Measurements from ENCODE around the gene NFATC2IP. TPM values are rescaled to one million over a fixed set of nuclear protein-coding genes. Genes with fewer than 3 reads are reported as not detected.
"Not testable (repeated sequence)": the region's sequence is repeated elsewhere in the genome, so short reads cannot be mapped to it uniquely, and the experiment has no call there.

Gene NFATC2IP
- total RNA-seq, 1 donor from 2014 or later = 16.4 TPM

- DNase-seq (ENCODE audit: missing footprints) (no peak), ATAC-seq (no peak)
- intact Hi-C loops (cut with DNase I) = no loop called here
These were observed 740 bp downstream of the NFATC2IP start for GRCh38 chr16:28951410-28951943.

- ATAC-seq (no peak), DNase-seq (ENCODE audit: missing footprints) (no peak)
- intact Hi-C loops (cut with DNase I) = no loop called here
These were observed 7.5 kb downstream of the NFATC2IP start for GRCh38 chr16:28958216-28958615.

DNA sequence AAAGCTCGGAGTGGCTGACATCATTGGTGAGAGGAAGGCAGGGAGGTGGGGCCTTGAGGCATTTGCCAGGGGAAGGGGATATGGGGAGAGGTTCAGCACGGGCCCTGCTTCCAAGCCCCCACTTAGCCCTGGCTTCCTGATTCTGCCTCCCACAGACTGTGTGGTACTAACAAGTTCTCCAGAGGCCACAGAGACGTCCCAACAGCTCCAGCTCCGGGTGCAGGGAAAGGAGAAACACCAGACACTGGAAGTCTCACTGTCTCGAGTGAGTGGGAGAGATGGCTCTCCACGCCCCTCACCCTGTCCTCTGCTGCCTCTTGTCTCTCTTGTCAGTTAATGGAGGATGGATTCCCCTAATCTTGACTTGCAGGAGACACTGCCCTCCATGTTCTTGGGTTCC lies 8.1 kb downstream of the NFATC2IP start:
- ATAC-seq = no peak
- no peak for DNase-seq (ENCODE audit: missing footprints)
- intact Hi-C loops (cut with DNase I) = no loop called here

GRCh38 chr16:28964072-28964471 lies 13.3 kb downstream of the NFATC2IP start:
- DNase-seq (ENCODE audit: missing footprints) = peak; percentile 26
- intact Hi-C loops (cut with DNase I) = no loop called here
- no peak for ATAC-seq

DNA sequence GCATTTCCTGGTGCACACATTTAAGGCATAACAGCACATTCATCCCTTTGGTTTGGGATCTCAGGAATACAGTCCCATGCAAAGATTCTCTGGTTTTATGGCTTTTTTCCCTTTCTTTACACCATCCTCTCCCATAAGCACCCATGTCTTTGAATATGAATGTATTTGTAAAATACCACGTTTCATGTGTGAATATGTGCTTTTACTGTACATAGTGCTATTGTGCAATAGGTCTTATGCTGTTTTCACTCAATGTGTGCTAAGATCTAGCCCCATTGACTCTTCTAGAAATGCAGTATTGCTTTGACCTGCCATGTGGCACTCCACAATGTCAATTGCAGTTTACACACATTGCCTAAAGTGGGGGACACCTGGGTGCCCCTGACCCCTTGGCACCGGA lies 13.8 kb downstream of the NFATC2IP start:
- DNase-seq (ENCODE audit: missing footprints) (no peak), ATAC-seq (no peak)
- intact Hi-C loops (cut with DNase I) = no loop called here

- ATAC-seq = no peak
- intact Hi-C loops (cut with DNase I) = no loop called here
- DNase-seq (ENCODE audit: missing footprints) = no peak
These were observed 16.4 kb downstream of the NFATC2IP start for GRCh38 chr16:28967156-28967555.

DNA sequence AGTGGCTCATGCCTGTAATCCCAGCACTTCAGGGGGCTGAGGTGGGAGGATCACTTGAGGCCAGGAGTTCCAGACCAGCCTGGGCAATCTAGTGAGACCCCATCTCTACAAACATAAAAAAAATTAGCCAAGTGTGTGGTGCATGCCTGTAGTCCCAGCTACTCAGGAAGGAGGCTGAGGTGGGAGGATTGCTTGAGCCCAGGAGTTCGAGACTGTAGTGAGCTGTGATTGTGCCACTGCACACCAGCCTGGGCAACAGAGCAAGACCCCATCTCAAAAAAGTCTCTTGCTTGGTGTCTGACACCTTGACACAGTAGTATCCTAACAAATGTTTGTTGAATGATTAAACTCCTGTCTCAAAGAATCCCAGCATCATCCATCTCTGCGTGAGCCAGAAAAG lies 19.0 kb downstream of the NFATC2IP start:
- ATAC-seq; intact Hi-C loops (cut with DNase I); DNase-seq (ENCODE audit: missing footprints): not testable (repeated sequence)

GRCh38 chr16:28974007-28974436 lies 23.3 kb downstream of the NFATC2IP start:
- intact Hi-C loops (cut with DNase I) = no loop called here
- ATAC-seq = peak; percentile 51
- DNase-seq (ENCODE audit: missing footprints) = no peak

DNA sequence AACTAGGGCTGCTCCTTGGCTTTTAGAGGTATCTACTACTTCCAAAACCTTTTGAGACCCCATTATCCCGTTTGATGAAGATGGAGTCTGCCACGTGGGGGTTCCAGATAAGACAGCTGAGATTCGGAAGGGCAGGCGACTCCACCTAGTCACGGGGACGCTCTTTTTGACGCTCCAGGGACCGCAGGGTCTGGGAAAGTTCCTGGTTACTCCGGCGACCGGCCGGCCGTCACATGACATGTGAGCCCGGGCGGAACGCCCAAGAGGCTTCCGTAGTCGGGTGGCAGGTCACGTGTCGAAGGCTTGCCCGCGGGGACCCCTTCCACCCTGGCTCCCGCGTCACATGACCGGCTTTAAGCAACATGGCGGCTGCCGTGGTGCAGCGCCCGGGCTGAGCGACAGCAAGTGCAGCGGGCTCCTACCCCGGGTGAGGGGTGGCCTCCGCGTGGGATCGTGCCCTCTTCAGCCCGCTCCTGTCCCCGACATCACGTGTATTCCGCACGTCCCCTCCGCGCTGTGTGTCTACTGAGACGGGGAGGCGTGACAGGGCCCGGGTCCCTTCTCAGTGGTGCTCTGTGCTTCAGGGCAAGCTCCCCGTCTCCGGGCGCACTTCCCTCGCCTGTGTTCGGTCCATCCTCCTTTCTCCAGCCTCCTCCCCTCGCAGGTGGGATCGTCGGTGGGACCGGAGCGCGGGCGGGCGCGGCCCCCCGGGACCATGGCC lies 23.9 kb downstream of the NFATC2IP start, which contains the start of gene SPNS1:
Gene SPNS1 (plus strand): TSS at position 342 of the 721 bp plus-strand sequence. CDS start 374 bp downstream, at position 716.
- intact Hi-C loops (cut with DNase I) = no loop called here
- peak; percentile 96 for ATAC-seq
- peak; percentile 98 for DNase-seq (ENCODE audit: missing footprints)

GRCh38 chr16:28975158-28975599 lies 24.4 kb downstream of the NFATC2IP start:
- ATAC-seq (peak; percentile 14), DNase-seq (ENCODE audit: missing footprints) (no peak)
- intact Hi-C loops (cut with DNase I) = no loop called here

DNA sequence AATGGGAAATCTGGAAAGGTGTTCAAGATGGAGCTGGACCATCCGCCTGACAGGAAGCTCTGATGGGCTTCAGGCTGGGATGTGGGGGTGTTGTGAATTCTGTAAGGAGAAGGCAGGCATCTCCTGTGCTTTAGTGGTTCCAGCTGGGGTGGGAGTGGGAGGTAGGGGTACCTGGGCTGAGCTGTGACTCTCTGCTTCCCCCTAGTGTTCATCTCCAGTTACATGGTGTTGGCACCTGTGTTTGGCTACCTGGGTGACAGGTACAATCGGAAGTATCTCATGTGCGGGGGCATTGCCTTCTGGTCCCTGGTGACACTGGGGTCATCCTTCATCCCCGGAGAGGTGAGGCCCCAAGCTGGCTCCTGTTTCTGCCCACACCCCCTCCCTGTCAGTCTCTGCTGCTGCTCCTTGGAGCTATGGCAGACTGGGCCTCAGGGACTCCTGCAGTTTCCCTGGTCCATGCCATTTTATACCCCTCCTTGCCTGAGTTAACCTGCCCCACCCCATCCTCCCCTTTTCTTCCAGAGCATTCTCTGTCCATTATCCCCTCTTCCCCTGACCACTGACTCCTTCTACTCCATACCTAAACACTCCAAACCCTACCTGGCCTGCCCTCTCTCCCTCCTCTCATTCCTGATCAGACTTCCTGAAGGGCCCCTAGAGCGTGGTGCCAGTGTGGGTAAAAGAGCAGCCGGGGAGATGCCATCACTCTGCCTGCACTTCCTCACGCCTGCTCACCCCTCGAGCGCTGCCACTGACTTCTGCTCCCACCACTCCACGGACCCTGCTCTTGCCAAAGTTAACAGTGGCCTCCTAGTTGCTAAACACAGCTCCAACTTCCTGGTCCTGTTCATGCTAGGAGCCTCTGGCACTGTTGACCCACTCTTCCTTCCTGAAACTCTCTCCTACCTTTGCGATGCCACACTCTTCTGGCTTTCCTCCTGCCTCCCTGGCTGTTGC lies 27.2 kb downstream of the NFATC2IP start:
- intact Hi-C loops (cut with DNase I) = no loop called here
- no peak for ATAC-seq
- no peak for DNase-seq (ENCODE audit: missing footprints)

- DNase-seq (ENCODE audit: missing footprints); ATAC-seq; intact Hi-C loops (cut with DNase I): not testable (repeated sequence)
These were observed 29.6 kb downstream of the NFATC2IP start for GRCh38 chr16:28980330-28980729.

- ATAC-seq (no peak), DNase-seq (ENCODE audit: missing footprints) (no peak)
- intact Hi-C loops (cut with DNase I) = no loop called here
These were observed 30.2 kb downstream of the NFATC2IP start for GRCh38 chr16:28980929-28981328.

GRCh38 chr16:28981517-28981916 lies 30.8 kb downstream of the NFATC2IP start:
- ATAC-seq (no peak), DNase-seq (ENCODE audit: missing footprints) (no peak)
- intact Hi-C loops (cut with DNase I) = no loop called here

DNA sequence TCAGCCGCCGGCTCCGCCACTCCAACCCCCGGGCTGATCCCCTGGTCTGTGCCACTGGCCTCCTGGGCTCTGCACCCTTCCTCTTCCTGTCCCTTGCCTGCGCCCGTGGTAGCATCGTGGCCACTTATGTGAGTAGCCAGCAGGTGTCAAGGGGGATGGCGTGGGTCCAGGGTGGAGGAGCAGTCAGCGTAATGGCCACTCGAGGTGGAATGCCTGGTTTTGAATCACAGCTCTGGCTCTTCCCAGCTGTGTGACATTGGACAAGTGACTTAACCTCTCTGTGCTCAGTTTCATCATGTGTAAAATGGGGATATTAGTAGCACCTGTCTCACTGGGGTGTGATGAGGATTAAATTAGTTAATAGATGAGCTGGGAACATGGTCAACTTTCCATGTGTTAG lies 31.7 kb downstream of the NFATC2IP start:
- DNase-seq (ENCODE audit: missing footprints) (no peak), ATAC-seq (no peak)
- intact Hi-C loops (cut with DNase I) = no loop called here

DNA sequence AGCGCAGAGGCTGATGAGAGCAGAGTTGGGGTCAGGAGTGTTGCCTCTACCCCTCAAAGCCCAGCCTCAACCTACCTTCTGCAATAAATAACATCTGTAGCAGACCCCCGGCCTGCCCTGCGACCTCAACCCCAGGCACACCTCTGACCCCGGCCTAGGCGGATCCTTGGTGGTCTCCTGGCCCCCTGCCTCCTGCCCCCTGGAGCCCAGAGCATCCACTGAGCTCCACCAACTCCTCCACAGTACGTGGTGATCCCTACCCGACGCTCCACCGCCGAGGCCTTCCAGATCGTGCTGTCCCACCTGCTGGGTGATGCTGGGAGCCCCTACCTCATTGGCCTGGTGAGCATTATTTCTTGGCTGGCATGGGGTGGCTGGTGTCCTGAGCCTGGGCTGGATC lies 32.2 kb downstream of the NFATC2IP start:
- DNase-seq (ENCODE audit: missing footprints) (no peak), ATAC-seq (no peak)
- intact Hi-C loops (cut with DNase I) = no loop called here

DNA sequence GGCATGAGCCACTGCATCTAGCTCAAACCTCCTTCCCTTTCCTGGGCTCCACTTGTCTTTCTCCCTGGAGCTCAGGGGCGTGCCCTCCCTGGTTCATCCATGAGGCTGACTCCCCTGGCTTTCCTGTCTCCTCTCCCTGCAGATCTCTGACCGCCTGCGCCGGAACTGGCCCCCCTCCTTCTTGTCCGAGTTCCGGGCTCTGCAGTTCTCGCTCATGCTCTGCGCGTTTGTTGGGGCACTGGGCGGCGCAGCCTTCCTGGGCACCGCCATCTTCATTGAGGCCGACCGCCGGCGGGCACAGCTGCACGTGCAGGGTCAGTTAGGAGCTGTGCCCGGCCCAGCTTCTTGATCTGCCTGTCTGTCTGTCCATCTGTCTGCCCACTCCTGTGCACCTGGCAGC lies 32.9 kb downstream of the NFATC2IP start:
- intact Hi-C loops (cut with DNase I) = no loop called here
- DNase-seq (ENCODE audit: missing footprints) (no peak), ATAC-seq (no peak)

GRCh38 chr16:28984091-28984490 lies 33.4 kb downstream of the NFATC2IP start:
- intact Hi-C loops (cut with DNase I) = no loop called here
- no peak for ATAC-seq
- DNase-seq (ENCODE audit: missing footprints) = no peak

- DNase-seq (ENCODE audit: missing footprints) (no peak), ATAC-seq (peak; percentile 36)
- intact Hi-C loops (cut with DNase I) = no loop called here
These were observed 33.9 kb downstream of the NFATC2IP start, which contains the start of gene LAT for GRCh38 chr16:28984619-28985135. LAT (plus strand) TSS chr16:28985052; CDS start chr16:28985418, 366 bp downstream.
